GM19467 (cell line): ENCODE results near the gene PSPH.
"Not testable (repeated sequence)": the region's sequence is repeated elsewhere in the genome, so short reads cannot be mapped to it uniquely, and the experiment has no call there.

ENCODE experiments used
- ATAC-seq: cut with Tn5 transposase; IDR thresholded peaks from one replicate; pipeline ENCODE4 v1.9.1; 2021; ENCODE audit warnings: mild to moderate bottlenecking, moderate library complexity; ENCODE audit not compliant: unreplicated experiment

Gene PSPH

DNA sequence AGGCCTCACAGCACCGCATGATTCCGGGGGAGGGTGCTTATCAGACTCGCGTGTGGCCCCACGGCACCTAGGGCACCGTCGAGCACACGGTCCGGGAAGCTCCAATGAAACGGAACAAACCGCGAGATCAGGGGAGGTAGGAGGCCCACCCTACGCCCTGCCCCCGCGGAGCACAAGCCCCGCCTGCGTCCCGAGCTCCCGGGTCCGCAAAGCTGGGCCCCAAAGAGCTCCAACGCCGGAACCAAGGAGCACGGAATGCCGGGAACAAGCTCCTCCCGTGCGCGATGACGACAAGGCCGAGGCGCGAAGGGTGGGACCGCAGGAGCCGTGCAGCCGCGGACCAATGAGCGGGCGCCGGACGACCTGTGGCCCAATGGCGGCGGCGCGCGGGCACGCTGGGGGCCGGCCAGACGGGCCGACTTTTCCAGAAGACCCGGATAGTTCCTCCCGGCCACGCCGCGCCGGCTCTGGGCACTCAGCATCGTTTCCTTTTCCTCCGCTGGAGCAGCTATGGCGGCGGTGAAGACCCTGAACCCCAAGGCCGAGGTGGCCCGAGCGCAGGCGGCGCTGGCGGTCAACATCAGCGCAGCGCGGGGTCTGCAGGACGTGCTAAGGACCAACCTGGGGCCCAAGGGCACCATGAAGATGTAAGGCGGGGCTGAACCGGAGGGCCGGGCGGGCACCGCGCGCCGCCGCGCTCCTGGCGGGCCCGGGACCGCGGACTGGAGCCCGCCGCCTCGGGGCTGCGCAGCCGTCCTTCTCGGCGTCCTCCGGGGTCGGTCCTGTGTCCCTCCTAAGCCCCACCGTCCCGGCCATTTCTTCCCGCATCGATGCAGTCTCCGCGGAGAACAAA is at the start of gene PSPH, which contains the start of gene CCT6A:
Gene PSPH, minus strand, starts transcription at position 106 of the 853 bp plus-strand sequence. CDS start 30,232 bp downstream, outside the sequence.
Gene CCT6A, plus strand, starts transcription at position 427 of the 853 bp plus-strand sequence. Its CDS starts 84 bp downstream, at position 511.
- peak; percentile 96 for ATAC-seq

DNA sequence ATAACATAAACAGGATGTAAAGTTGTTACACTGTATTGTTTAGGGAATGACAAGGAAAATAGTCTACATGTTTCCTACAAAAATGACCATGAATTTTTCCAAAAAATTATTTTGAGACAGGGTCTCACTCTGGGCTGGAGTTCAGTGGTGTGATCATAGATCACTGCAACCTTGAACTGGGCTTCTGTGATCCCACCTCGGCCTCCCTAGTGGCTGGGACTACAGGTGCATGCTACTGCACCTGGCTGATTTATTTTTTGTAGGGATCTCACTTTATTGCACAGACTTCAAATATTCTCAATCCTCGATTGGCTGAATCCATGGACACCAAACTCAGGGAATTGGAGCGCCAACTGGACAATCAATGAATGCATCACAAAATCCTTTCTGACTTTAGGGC is 48.4 kb upstream of the PSPH start:
- no peak for ATAC-seq

DNA sequence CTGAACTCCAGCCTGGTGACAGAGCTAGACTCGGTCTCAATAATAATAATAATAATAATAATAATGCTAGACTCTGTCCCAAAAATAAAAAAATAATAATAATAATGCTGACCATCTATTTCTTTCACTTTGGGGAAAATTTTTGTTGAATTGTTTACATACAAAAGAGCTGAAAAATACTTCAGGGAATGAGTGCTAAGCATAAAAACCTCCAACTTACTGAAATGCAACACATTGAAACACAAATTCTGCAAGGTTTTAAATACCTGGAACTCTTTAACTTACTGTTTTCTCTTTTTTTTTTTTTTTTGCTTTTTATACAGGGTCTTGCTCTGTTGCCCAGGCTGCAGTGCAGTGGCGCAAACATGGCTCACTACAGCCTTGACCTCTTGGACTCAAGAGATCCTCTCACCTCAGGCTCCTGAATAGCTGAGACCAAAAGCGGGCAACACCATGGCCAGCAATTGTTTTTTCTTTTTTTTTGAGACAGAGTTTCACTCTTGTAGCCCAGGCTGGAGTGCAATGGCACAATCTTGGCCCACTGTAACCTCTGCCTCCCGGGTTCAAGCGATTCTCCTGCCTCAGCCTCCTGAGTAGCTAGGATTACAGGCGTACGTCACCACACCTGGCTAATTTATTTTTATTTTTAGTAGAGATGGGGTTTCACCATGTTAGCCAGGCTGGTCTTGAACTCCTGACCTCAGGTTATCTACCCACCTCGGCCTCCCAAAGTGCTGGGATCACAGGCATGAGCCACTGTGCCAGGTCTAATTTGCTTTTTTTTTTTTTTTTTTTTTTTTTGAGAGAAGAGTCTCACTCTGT is 47.2 kb upstream of the PSPH start:
- not testable (repeated sequence) for ATAC-seq

DNA sequence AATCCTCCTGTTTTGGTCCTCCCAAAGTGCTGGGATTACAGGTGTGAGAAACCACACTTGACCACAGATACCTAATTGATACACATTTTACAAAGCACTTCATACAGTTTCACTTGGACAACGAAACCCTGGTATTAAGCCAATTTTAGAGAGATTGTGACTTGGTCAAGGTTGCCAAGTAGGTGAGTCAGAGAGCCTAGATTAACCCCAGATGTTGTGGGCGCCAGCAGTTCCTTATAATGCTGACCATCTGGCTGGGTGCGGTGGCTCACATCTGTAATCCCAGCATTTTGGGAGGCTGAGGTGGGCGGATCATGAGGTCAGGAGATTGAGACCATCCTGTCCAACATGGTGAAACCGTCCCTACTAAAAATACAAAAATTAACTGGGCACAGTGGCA is 46.5 kb upstream of the PSPH start:
- ATAC-seq: no peak

DNA sequence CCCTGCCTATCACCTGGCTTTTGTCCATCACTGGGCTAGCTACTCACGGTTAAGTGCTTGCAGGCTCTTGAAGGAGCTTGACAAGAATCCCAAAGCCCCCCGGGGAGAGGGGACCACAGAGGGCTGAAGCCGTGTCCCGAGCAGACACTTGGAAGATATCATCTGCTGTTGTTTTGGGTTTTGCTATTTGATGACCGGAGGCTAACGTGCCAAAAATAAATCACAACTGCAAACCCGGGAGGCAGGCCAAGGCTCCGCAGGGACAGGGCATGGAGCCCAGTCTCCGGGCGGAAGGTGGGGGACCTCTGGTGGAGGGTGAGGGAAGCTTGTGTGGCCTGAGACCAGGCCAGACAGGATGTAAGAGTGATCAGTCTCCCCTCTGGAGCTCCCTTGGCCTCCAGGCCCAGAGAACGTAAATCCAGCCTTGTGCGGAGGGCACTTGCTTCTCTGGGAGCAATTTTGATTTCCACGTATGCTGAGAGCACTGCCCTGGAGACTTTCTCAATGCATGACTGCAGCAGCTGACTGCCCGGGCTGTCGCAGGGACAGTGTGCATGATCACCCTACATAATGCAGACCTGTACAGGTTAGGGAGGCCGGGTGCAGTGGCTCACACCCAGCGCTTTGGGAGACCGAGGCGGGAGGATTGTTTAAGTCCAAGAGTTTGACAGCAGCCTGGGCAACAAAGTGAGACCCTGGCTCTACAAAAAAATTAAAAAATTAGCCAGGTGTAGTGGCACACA is 41.7 kb upstream of the PSPH start, which contains the start of gene PHKG1:
Gene PHKG1, minus strand, starts transcription at position 164 of the 743 bp plus-strand sequence. CDS start 4,011 bp downstream, outside the sequence.
- ATAC-seq: no peak

DNA sequence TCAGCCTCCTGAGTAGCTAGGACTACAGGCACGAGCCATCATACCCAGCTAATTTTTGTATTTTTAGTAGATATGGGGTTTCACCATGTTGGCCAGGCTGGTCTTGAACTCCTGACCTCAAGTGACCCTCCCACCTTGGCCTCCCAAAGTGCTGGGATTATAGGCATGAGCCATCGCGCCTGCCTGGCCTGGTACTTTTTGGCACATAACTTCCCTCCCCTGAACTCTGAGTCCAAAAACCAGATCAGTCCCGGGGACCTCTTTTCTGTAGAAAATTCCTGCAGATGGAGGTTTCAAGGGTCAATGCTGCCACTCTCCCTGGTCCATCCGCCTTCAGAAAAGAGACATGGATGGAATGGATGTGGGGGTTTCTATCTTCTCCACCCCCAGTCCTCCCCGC is 41.1 kb upstream of the PSPH start:
- ATAC-seq: not testable (repeated sequence)

DNA sequence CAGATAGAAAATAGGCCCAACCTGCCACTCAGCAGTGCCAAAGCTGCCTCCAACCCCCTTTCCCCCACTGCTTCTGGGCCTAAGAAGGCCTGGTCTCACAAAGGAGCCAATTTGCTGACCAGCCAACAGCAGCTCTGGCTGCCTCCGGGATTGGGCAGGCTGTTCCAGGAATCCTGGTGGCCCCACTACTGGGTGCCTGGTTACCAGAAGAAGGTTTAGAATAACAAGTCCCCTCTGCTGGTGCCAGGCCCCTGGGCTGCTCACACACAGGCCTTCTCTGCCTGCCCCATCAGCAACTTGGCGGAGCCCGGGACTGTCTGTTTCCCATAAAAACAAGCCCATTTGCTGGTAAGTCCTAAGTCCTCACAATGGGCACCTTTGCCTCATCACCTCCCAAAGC is 40.3 kb upstream of the PSPH start:
- no peak for ATAC-seq

DNA sequence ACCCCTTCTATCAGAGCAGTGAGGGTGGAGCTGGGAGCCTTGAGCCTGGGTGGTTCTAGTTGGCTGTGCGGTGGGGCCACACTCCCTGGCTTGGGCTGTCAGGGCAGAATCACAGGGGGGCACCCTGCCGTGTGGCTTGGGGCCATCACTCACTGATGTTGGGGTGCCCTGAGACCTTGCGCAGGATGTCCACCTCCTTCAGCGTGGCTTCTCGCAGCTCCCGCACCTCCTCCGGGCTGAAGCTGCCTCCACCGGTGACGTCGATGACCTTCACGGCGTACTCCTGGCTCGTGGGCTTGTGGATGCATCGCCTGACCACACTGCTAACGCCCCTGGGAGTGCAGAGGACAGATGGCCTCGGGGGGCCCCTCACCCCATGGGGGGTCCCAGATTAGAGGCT is 36.2 kb upstream of the PSPH start:
- no peak for ATAC-seq

DNA sequence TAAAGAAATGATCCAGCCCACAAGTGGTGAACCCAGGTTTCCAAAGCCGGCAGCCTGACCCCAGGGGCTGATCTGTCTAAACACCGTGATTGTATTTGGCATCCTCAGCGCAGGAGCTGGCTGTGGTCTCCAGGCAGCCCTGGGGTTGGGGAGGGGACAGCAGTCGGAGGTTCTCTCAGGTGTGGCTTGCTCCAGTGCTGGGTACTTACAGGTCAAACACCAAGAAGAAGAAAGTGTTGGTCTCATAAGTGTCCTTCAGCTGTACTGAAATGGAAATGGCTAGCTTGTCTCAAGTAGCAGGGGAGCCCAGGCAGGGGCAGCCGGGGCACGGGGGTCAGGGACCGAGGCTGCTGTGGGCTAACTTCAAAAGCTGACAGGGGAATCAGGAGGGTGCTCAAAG is 35.5 kb upstream of the PSPH start:
- ATAC-seq: no peak

DNA sequence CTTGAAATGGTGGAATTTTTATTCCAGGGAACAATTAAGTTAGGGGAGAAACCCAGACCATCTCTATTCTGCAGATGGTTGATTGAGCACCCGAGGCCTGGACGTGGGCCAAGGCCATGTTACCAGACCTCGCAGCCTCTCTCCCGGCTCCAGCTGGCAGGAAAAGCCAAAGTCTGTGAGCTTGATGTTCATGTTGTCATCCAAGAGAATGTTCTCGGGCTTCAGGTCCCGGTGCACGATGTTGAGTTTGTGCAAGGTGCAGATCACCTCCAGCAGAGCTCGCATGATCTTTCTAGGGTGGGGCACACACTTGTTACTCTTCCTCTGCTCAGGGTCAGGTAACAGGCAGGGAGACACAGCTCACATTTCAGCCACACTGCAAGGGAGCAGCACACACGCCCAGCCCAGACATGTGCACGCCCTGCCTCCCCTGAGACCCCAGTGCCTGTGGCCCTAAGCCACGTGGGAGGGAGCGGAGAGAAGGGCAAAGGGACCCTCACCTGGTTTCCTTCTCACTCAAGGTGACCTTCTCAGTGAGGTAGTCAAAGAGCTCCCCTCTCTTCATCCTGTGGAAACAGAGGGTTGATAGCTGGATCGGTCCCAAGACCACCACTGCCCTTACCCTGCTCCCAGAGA is 32.0 kb upstream of the PSPH start:
- ATAC-seq: no peak

DNA sequence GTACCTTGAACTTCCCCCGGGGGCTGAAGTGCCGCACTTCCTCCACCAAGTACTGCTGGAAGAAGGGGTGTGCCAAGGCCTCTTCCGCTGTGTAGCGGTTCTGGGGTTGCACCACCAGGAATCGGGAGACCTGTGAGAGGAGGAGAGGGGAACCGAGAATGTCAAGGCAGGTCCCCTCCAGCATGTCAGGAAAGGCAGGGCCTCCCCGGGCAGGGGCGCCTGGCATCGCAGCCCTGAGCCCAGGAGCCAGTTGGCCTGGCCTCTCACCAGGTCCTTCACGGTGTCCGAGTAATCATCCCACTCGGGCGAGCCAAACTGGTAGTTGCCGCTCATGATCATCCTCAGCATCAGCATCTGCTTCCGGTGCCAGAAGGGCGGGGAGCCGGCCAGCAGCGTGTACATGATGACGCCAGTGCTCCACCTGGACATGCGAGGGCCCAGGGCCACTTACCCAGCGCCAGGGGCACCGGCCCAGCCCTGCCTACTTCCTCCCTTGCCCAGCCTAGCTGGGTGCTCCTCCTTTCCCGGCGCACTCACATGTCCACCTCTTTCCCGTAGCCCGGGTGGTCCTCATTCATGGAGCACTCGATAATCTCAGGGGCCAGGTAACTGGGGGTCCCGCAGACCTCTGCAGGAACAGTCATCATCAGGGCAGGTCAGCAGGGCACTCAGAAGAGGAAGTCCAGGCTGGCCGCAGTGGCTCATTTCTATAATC is 30.5 kb upstream of the PSPH start:
- no peak for ATAC-seq

DNA sequence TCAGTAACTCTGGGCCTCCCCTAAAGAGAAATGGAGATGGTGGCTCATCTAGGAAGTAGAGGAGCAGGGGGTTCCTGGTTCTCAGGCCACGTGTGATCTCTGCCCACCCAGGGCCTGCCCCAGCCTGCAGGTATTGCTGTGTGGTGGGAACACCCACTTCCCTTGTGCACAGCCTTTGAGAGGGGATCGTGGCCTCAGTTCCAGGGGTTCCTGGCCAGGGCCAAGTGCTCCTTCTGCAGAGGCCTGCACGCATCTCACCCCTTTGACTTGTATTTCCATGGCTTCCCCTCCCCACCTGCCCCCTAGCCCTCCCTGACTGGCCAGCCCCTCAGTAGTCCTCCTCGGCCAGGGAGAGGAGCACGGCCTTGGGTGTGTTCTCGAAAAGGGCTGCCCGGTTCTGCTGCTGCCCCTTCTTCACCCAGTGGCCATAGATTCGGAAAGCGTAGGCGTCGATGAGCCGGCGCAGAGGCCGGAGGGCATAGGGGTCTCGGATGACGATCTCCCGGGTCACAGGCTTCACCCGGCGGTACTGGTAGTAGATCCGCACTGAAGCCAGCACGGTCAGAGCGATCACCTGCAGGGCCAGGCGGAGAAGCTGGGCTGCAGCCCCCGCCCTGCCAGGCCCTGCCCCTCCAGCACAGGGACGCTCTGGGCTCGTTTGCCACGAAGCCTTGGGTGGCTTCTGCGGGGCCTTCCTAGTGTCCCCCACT is 29.6 kb upstream of the PSPH start:
- ATAC-seq: not testable (repeated sequence)

DNA sequence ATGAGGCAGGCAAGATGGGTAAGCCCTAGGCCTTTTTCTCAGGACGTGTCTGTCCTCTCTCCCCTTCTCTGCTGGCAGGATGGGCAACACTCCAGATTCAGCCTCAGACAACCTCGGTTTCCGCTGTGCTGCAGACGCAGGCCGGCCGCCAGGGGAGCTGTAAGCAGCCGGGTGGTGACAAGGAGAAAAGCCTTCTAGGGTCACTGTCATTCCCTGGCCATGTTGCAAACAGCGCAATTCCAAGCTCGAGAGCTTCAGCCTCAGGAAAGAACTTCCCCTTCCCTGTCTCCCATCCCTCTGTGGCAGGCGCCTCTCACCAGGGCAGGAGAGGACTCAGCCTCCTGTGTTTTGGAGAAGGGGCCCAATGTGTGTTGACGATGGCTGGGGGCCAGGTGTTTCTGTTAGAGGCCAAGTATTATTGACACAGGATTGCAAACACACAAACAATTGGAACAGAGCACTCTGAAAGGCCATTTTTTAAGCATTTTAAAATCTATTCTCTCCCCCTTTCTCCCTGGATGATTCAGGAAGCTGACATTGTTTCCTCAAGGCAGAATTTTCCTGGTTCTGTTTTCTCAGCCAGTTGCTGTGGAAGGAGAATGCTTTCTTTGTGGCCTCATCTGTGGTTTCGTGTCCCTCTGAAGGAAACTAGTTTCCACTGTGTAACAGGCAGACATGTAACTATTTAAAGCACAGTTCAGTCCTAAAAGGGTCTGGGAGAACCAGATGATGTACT is 28.4 kb upstream of the PSPH start:
- ATAC-seq: no peak

DNA sequence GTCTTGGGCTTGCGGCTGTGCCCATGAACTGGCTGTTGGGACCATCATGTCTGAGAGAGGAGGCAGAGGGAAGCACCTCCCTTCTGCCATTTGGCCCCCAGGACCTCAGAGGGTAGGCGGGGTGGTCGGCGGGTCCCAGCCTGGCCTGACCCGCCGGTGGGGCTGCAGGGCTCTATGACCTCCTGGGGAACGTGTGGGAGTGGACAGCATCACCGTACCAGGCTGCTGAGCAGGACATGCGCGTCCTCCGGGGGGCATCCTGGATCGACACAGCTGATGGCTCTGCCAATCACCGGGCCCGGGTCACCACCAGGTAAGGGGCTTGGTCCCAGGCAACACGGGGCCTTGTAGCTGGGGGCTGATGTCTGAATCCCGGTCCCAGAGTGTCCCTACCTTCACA is 27.0 kb upstream of the PSPH start:
- no peak for ATAC-seq

DNA sequence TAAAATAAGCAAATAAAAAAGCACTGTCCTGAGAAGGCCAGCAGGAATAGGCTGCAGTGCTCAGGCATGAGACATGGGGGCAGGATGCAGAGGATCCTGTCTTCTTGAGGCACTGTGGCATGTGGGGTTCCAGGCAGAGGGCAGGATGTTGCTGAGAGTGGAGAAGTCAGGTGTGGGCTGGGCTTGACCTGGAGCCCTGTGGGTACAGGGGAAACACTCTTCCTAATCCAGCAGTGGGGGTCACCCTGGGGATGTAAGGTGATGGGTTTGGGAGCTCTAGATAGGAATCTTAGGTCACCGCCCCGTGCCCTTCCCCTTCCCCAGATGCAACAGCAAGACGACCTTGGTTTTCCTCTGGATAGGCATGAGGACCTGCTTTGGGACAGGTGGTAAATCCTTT is 26.4 kb upstream of the PSPH start:
- no peak for ATAC-seq

DNA sequence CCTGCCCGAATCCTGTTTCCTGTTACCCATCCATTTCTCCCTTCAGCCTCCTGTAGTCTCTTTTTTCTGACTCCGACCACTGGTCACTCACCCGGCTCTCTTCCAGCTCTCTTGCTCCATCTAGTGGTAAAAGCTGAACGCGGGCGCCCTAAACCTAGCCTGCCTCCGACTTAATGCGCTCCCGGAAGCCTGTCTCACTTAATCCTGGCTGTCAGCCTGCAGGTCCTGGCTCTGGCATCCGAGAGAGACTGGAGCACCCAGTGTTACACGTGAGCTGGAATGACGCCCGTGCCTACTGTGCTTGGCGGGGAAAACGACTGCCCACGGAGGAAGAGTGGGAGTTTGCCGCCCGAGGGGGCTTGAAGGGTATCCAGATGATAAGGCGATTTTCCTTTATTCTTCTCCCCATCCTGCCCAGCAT is 23.1 kb upstream of the PSPH start:
- ATAC-seq: peak; percentile 88

DNA sequence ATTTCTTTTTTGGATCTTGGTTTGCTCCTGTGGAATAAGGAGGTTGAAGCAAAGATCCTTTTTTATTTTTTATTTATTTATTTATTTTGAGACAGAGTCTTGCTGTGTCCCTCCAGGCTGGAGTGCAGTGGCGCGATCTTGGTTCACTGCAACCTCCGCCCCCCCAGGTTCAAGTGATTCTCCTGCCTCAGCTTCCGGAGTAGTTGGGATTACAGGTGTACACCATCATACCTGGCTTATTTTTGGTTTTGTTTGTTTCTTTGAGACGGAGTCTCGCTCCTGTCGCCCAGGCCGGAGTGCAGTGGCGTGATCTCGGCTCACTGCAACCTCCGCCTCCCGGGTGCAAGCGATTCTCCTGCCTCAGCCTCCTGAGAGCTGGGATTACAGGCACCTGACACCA is 15.1 kb upstream of the PSPH start:
- not testable (repeated sequence) for ATAC-seq

DNA sequence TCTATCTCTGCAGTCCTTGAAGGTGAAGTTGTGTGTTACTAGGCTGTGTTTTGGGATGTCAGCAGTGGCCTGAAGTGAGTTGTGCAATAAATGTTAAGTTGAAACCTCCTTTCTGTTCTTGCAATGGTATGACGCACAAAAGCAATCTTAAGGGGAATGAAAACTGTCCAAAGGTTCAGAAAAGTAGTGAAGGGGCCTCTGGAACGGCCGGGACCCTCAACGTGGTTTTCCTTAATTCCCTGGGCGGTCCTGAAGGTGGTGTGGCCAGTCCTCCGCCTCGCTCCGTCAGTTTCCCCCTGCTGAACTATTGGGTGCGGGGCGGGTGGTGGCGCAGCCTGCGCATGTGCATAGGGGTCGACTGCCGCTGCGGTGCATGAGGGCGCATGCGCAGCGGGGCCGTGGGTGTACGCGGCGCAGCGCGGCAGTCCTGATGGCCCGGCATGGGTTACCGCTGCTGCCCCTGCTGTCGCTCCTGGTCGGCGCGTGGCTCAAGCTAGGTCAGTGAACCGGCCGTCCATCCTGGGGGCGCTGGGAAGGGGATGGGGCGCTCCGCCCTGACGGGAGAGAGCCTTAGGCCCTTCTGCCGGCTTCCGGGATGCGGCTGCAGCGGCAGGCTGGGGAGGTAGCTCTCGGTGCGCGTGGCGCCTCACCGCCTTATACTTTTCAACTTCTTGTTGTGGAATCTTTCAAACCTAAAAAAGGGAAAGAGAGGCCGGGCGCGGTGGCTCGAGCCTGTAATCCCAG is 12.8 kb upstream of the PSPH start, which contains the start of gene SUMF2:
Gene SUMF2, plus strand, starts transcription at position 405 of the 744 bp plus-strand sequence. Its CDS starts 26 bp downstream, at position 431.
- peak; percentile 88 for ATAC-seq
